Upper lobe of right lung (tissue), 1 donor: Measurements from ENCODE around the gene PTCH2. TPM values are rescaled to one million over a fixed set of nuclear protein-coding genes. Genes with fewer than 3 reads are reported as not detected.
"Not testable (repeated sequence)": the region's sequence is repeated elsewhere in the genome, so short reads cannot be mapped to it uniquely, and the experiment has no call there.

Source experiments
- ATAC-seq: fragments of 200-7000 bp; cut with Tn5 transposase; one replicate; pipeline ENCODE4 v1.9.1; 2020; ENCODE audit warnings: mild to moderate bottlenecking, moderate library complexity
- DNase-seq: peaks from one replicate; pipeline ENCODE4 v3.0.0-alpha.2; 2020
- H3K27ac ChIP-seq: fragments of 200-600 bp; one replicate; pipeline ENCODE4 v1.8.0; 2022
- H3K27me3 ChIP-seq: fragments of 200-600 bp; one replicate; pipeline ENCODE4 v1.8.0; 2022; ENCODE audit warnings: mild to moderate bottlenecking
- H3K36me3 ChIP-seq: fragments of 200-600 bp; one replicate; pipeline ENCODE4 v1.8.0; 2022
- H3K4me1 ChIP-seq: fragments of 200-600 bp; one replicate; pipeline ENCODE4 v1.8.0; 2022
- H3K4me3 ChIP-seq: fragments of 200-600 bp; one replicate; pipeline ENCODE4 v1.8.0; 2022; ENCODE audit warnings: mild to moderate bottlenecking
- H3K9me3 ChIP-seq: fragments of 200-600 bp; one replicate; pipeline ENCODE4 v1.8.0; 2022
- intact Hi-C: fragments of 100-400 bp; cut with DNase I; formaldehyde crosslinking; loops from one replicate; pipeline ENCODE4 v1.11.0; 2022
- total RNA-seq: library from RNA; stranded (reverse); fragmentation: NEBNext Ultra II Directional; extraction: Animal tissue kit (Norgen Biotek cat#: 25700); gene quantifications from one replicate; pipeline ENCODE4 v1.2.1, GENCODE V29; 2021
- TF ChIP-seq, protein P1 (sequence below): fragments of 200-600 bp; IDR thresholded peaks from one replicate; pipeline ENCODE4 v1.8.0; 2022; ENCODE audit warnings: antibody characterized with exemption
- donor health status: DM: no; HTN: yes; CAD: no; lungs with severe emphysema.

Gene PTCH2
- total RNA-seq, 1 donor from 2014 or later: 0.64 TPM

GRCh38 chr1:44826375-44827196 is 16.5 kb downstream of the PTCH2 start:
- Histone ChIP-seq H3K36me3 (no peaks in the 10 kb centered on the region), H3K27me3 (no peaks in the 10 kb centered on the region), H3K27ac (peak overlapping the region; percentile 30), H3K9me3 (no peaks in the 10 kb centered on the region), H3K4me1 (peaks cover 17% of the 10 kb centered on the region), H3K4me3 (no peak overlapping the region)
- peak; percentile 90 for ATAC-seq
- DNase-seq: peak; percentile 84
- TF ChIP-seq, protein P1, sequence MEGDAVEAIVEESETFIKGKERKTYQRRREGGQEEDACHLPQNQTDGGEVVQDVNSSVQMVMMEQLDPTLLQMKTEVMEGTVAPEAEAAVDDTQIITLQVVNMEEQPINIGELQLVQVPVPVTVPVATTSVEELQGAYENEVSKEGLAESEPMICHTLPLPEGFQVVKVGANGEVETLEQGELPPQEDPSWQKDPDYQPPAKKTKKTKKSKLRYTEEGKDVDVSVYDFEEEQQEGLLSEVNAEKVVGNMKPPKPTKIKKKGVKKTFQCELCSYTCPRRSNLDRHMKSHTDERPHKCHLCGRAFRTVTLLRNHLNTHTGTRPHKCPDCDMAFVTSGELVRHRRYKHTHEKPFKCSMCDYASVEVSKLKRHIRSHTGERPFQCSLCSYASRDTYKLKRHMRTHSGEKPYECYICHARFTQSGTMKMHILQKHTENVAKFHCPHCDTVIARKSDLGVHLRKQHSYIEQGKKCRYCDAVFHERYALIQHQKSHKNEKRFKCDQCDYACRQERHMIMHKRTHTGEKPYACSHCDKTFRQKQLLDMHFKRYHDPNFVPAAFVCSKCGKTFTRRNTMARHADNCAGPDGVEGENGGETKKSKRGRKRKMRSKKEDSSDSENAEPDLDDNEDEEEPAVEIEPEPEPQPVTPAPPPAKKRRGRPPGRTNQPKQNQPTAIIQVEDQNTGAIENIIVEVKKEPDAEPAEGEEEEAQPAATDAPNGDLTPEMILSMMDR: no peak
- intact Hi-C loops: no loop called here

DNA sequence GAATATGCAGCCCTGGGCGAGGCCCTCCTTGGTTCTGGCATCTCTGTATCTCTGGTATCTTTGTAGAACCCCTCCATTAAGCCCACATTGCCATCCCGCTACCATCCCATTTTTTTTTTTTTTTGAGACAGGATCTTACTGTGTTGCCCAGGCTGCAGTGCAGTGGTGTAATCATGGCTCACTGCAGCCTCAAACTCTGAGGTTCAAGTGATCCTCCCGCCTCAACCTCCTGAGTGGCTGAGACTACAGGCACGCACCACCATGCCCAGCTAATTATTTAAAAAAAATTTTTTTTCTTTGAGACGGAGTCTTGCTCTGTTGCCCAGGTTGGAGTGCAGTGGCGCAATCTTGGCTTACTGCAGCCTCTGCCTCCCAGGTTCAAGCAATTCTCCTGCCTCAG is 18.7 kb downstream of the PTCH2 start:
- H3K36me3 ChIP-seq, H3K4me3 ChIP-seq, ATAC-seq, H3K27me3 ChIP-seq, H3K9me3 ChIP-seq, DNase-seq, intact Hi-C loops, H3K27ac ChIP-seq: not testable (repeated sequence)
- peaks cover 18% of the 10 kb centered on the region for H3K4me1 ChIP-seq

DNA sequence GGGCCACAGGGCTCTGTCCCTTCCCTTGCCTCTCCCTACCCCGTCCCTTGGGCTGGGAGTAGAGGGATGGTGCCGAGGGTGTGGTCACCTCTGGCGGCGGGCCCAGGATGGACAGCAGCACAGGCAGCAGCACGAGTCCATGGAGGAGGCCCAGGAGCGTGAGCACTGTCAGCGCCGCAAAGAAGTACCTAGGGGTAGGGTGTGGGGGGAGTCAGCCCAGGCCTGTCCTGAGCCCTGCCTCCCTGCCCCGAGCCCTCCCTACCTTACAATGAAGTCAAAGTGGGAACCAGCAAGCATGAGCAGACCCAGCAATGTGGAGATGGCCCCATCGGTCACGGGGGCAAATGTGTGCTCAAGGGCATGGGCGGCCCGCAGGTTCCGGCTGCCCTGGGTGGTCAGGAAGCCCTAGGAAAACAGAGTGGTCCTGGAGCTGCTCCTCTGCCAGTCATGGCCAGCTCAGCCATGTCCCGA is 20.0 kb downstream of the PTCH2 start:
- no peaks in the 10 kb centered on the region for H3K27me3 ChIP-seq
- no peak overlapping the region for H3K4me3 ChIP-seq
- intact Hi-C loops: no loop called here
- H3K9me3 ChIP-seq: no peaks in the 10 kb centered on the region
- no peak for DNase-seq
- H3K27ac ChIP-seq: no peak overlapping the region
- H3K36me3 ChIP-seq: no peaks in the 10 kb centered on the region
- TF ChIP-seq, protein P1: no peak
- peaks cover 18% of the 10 kb centered on the region for H3K4me1 ChIP-seq
- no peak for ATAC-seq

DNA sequence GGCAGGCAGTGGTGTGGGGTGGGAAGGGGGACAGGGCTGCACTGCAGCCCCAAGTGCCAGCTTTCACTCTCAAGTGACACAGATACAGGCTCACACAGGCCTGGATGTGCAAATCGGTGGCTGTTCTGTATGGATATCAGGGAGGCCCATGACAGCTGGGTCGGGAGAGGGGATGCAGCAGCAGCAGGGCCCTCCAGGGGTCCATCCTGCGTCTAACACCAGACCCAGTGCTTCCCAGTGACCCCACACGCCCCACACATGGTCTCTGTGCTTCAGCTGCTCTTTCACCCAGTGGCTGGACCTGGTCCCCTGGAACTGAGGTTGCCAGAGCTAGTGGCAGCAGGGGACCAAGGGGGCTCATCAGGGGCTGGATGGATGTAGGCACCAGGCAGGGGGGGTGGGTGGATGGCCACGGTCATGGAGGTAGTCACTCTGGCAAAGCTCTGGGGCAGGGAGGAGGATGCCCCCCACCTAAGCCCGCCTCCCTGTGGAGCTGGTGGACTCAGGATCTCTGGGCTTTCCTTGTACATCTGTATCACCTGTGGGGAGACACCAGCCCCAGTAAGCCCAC is 20.8 kb downstream of the PTCH2 start:
- TF ChIP-seq, protein P1: no peak
- H3K36me3 ChIP-seq: no peaks in the 10 kb centered on the region
- H3K9me3 ChIP-seq: no peaks in the 10 kb centered on the region
- H3K4me3 ChIP-seq: no peak overlapping the region
- no peak for DNase-seq
- no peak for ATAC-seq
- intact Hi-C loops: no loop called here
- H3K27me3 ChIP-seq: no peaks in the 10 kb centered on the region
- no peak overlapping the region for H3K27ac ChIP-seq
- H3K4me1 ChIP-seq: peaks cover 18% of the 10 kb centered on the region

- intact Hi-C loops: no loop called here
- H3K9me3 ChIP-seq: no peaks in the 10 kb centered on the region
- no peaks in the 10 kb centered on the region for H3K36me3 ChIP-seq
- TF ChIP-seq, protein P1: no peak
- no peak for ATAC-seq
- H3K27me3 ChIP-seq: no peaks in the 10 kb centered on the region
- peaks cover 10% of the 10 kb centered on the region for H3K4me1 ChIP-seq
- H3K27ac ChIP-seq: peak overlapping the region; percentile 100
- DNase-seq: no peak
- no peak overlapping the region for H3K4me3 ChIP-seq
Measured at GRCh38 chr1:44821240-44821715, 21.8 kb downstream of the PTCH2 start.
